Kidney (tissue), 14 donors: ENCODE results near the gene TIFAB. TPM values are rescaled to one million over a fixed set of nuclear protein-coding genes. Genes with fewer than 3 reads are reported as not detected.

Experiments
- DNase-seq, 5 donors: peaks; one replicate each; pipeline ENCODE4 v3.0.0-alpha.2; 2013 to 2020
- FAIRE-seq: peaks from 2 replicates; lab custom pipeline; 2012; peaks lifted over from hg19 to GRCh38; lab: Jason Lieb, UNC
- H3K27ac ChIP-seq, 2 donors: one replicate each; pipeline ENCODE4 v1.7.0; 2013; ENCODE audit warnings: low read depth in 2 of 2, low read length in 2 of 2, inconsistent platforms in 1 of 2
- H3K27me3 ChIP-seq: one replicate; pipeline ENCODE4 v1.7.1; 2013; ENCODE audit warnings: low read length, inconsistent platforms; ENCODE audit not compliant: control insufficient read depth, insufficient read depth
- H3K36me3 ChIP-seq, 3 donors: one replicate each; pipeline versions ENCODE4 v1.7.0 to v1.7.1; 2013; ENCODE audit warnings: low read length in 3 of 3, control low read depth in 1 of 3, inconsistent platforms in 1 of 3; ENCODE audit not compliant: insufficient read depth in 3 of 3, control insufficient read depth in 2 of 3
- H3K4me1 ChIP-seq, 3 donors: one replicate each; pipeline versions ENCODE4 v1.7.0 to v1.7.1; 2013; ENCODE audit warnings: low read length in 3 of 3, inconsistent platforms in 1 of 3, low read depth in 1 of 3; ENCODE audit not compliant: control insufficient read depth in 2 of 3, insufficient read depth in 2 of 3
- H3K4me3 ChIP-seq, 3 donors: one replicate each; pipeline versions ENCODE4 v1.7.0 to v1.8.1; 2013; ENCODE audit warnings: low read length in 3 of 3, control low read depth in 1 of 3, inconsistent platforms in 1 of 3
- H3K9ac ChIP-seq, 3 donors: one replicate each; pipeline versions ENCODE4 v1.7.0 to v1.7.1; 2013; ENCODE audit warnings: low read length in 3 of 3, control low read depth in 1 of 3, inconsistent platforms in 1 of 3
- H3K9me3 ChIP-seq, 3 donors: one replicate each; pipeline versions ENCODE4 v1.7.0 to v1.7.1; 2013; ENCODE audit warnings: low read length in 3 of 3, control low read depth in 1 of 3, inconsistent platforms in 1 of 3; ENCODE audit not compliant: control insufficient read depth in 2 of 3, insufficient read depth in 1 of 3
- CTCF ChIP-seq: IDR thresholded peaks from 3 replicates; pipeline ENCODE4 v1.5.1; 2012; ENCODE audit warnings: mild to moderate bottlenecking, moderate library complexity, borderline replicate concordance; ENCODE audit not compliant: insufficient read depth; ENCODE audit errors: extremely low read depth
- intact Hi-C: fragments of 100-400 bp; cut with DNase I; formaldehyde crosslinking; loops from one replicate; pipeline ENCODE4 v1.11.1; 2022
- polyA plus RNA-seq: library from polyadenylated mRNA; stranded (reverse); fragments of 350-450 nt; fragmentation: Illumina TruSeq; extraction: RNeasy Lipid Tissue Mini Kit (QIAGEN cat#74804); gene quantifications from one replicate; pipeline ENCODE4 v1.2.3, GENCODE V29; 2014; ENCODE audit warnings: low read depth, low replicate concordance; ENCODE audit not compliant: insufficient read depth
- total RNA-seq: library from RNA; stranded (reverse); fragmentation: NEBNext Ultra II Directional; extraction: Animal tissue kit (Norgen Biotek cat#: 25700); gene quantifications from one replicate; pipeline ENCODE4 v1.2.1, GENCODE V29; 2021
- donor health status: control.
- donor health status: control.
- donor health status: control.
- donor health status: control.
- donor health status: control.
- donor health status: DM: yes; HTN: yes; CAD: no.
- donor health status: Normal renal cell carcinoma (clear cell type).

TIFAB gene
- total and polyA plus RNA-seq, 2 donors from 2014 or later: 0.13 TPM; not detected in 1

- no peaks in the 10 kb centered on the region for H3K27me3 ChIP-seq
- FAIRE-seq (no peak), DNase-seq (peak in 1 of 5 donors; percentile 18)
- H3K4me3 ChIP-seq: no peak overlapping the region
- intact Hi-C loops: no loop called here
- no peak overlapping the region for H3K27ac ChIP-seq
- no peak for TF ChIP-seq CTCF
- H3K9ac ChIP-seq: no peak overlapping the region
- H3K36me3 ChIP-seq: no peaks in the 10 kb centered on the region
- H3K9me3 ChIP-seq: no peaks in the 10 kb centered on the region
- H3K4me1 ChIP-seq: no peaks in the 10 kb centered on the region
Measured at GRCh38 chr5:135448071-135448739, 3.9 kb downstream of the TIFAB start.

- no peak for TF ChIP-seq CTCF
- H3K4me1 ChIP-seq: no peaks in the 10 kb centered on the region
- DNase-seq (no peak), FAIRE-seq (no peak)
- intact Hi-C loops: no loop called here
- H3K36me3 ChIP-seq: no peaks in the 10 kb centered on the region
- no peaks in the 10 kb centered on the region for H3K27me3 ChIP-seq
- H3K27ac ChIP-seq: no peak within 1 kb of the TSS
- no peaks in the 10 kb centered on the region for H3K9me3 ChIP-seq
- no peak within 1 kb of the TSS for H3K9ac ChIP-seq
- H3K4me3 ChIP-seq: no peak within 1 kb of the TSS
Measured at GRCh38 chr5:135447298-135447929, 4.7 kb downstream of the TIFAB start, which contains the start of gene DCANP1. Gene DCANP1 (minus strand): TSS chr5:135447348. CDS start chr5:135447108, 240 bp downstream.

GRCh38 chr5:135446615-135447014 lies 5.5 kb downstream of the TIFAB start:
- intact Hi-C loops: no loop called here
- H3K27me3 ChIP-seq: no peaks in the 10 kb centered on the region
- H3K4me3 ChIP-seq: no peak overlapping the region
- no peak for DNase-seq
- no peak for FAIRE-seq
- no peaks in the 10 kb centered on the region for H3K36me3 ChIP-seq
- no peak for TF ChIP-seq CTCF
- no peaks in the 10 kb centered on the region for H3K9me3 ChIP-seq
- H3K9ac ChIP-seq: no peak overlapping the region
- no peaks in the 10 kb centered on the region for H3K4me1 ChIP-seq
- H3K27ac ChIP-seq: no peak overlapping the region
